ENCODE results near the gene OXNAD1. TPM values are rescaled to one million over a fixed set of nuclear protein-coding genes. Genes with fewer than 3 reads are reported as not detected.

OXNAD1 gene
- total and polyA plus RNA-seq, 2 of the 13 experiments (the other 11 are each of a cell fraction or from before 2014, with no cell fraction given), result 9.9 to 18.8 TPM

DNA sequence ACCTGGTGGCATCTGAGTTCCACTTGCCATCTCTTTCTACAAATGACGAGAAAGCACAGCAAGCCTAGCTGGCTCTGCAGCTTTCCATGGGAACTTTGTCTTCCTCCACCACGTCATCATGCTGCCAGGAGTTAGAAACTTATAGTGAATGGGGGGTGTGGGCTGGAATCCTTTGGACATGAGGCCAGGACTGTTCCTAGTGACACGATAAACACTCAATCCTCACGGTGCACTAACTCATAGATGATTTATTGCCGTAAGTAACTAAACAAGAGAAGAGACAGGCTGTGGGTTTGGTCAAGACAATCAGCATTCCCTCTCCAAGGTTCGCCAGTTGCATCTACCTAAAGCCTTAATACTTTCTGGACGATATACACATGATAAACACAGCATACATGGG is 50.6 kb downstream of the OXNAD1 start:
- Histone ChIP-seq H3K9me3 (ENCODE audit: low read length) (no peaks in the 10 kb centered on the region), H3K4me2 (ENCODE audit: low read depth, low read length) (no peak overlapping the region), H3K4me3 (replicated peaks in 1 of 3; ENCODE audit: insufficient read depth in 1 of 3, low read depth in 2 of 3, low read length in 3 of 3) (no peak overlapping the region), H3K36me3 (replicated peaks in 1 of 2; ENCODE audit: control insufficient read depth in 1 of 2, insufficient read depth in 2 of 2, low read length in 2 of 2) (peaks cover 6 to 29% of the 10 kb centered on the region in 2 experiments; a peak in 4 of 5 replicates), H3K79me2 (ENCODE audit: insufficient read depth, low read length) (no peaks in the 10 kb centered on the region), H3K27me3 (ENCODE audit: control insufficient read depth in 1 of 2, insufficient read depth in 2 of 2, low read length in 2 of 2) (no peaks in the 10 kb centered on the region), H3K9ac (ENCODE audit: insufficient read depth, low read depth, low read length) (no peak overlapping the region), H3K4me1 (ENCODE audit: insufficient read depth, low read length) (peaks cover 16% of the 10 kb centered on the region; the same call in 1 of the 2 replicates), H4K20me1 (ENCODE audit: insufficient read depth, low read length) (no peaks in the 10 kb centered on the region), H3K27ac (ENCODE audit: extremely low read length, insufficient read depth, low read length) (no peak overlapping the region), H2AFZ (ENCODE audit: low read length) (no peak overlapping the region)
- no peak for FAIRE-seq
- POLR2A ChIA-PET, result no interaction called here
- ATAC-seq, result no peak
- intact Hi-C loops (cut with micrococcal nuclease; ENCODE audit: unreplicated experiment), result no loop called here
- BruUV-seq (replicated peaks), result no TSS peak
- TF ChIP-seq SMAD3 (CRISPR knock-in tag; IDR thresholded peaks at IDR 0.05) (no peak), ZNF570 (CRISPR knock-in tag; IDR thresholded peaks at IDR 0.05; ENCODE audit: borderline replicate concordance) (no peak), AKAP8 (CRISPR knock-in tag; IDR thresholded peaks at IDR 0.05) (no peak), ZNF883 (CRISPR knock-in tag; IDR thresholded peaks at IDR 0.05; ENCODE audit: not compliant biosample characterization) (no peak), RORA (CRISPR knock-in tag; IDR thresholded peaks at IDR 0.05) (no peak)
- in situ Hi-C loops (cut with HindIII; ENCODE audit: extremely low pct_ligation_motif_present, low pct_unique_long_range_greater_than_20kb), result no loop called here
- DNase-seq (ENCODE audit: low spot score), result no peak
- WGBS (ENCODE audit: low lambda C conversion rate), result 96% methylated on average over 7 of the region's 7 CpGs
- CTCF ChIA-PET (ENCODE audit: low intra/inter-chr PET ratio, low total read pairs), result no interaction called here

DNA sequence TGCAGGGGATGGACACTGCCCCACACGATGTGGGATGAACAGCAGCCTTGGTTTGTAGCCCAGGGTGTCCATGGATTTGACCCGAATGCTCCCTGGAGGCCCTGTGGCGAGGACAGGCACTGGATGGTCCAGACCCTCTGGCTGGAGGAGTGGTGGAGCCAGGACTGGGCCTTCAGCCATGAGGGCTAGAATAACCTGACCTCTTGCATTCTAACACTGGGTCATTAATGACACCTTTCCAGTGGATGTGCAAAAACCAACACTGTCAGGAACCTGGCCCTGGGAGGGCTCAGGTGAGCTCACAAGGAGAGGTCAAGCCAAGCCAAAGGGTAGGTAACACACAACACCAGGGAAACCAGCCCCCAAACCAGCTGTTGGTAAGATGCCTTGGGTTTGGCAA is 51.4 kb downstream of the OXNAD1 start:
- intact Hi-C loops (cut with micrococcal nuclease; ENCODE audit: unreplicated experiment), result no loop called here
- FAIRE-seq, result no peak
- TF ChIP-seq FOSL1 (CRISPR knock-in tag; IDR thresholded peaks at IDR 0.05; ENCODE audit: borderline replicate concordance), result no peak
- no peak for TF ChIP-seq RARG (CRISPR knock-in tag; IDR thresholded peaks at IDR 0.05; ENCODE audit: low read depth)
- no peak for TF ChIP-seq MTF1 (CRISPR knock-in tag; IDR thresholded peaks at IDR 0.05)
- TF ChIP-seq SP140L (CRISPR knock-in tag; IDR thresholded peaks at IDR 0.05; ENCODE audit: borderline replicate concordance), result no peak
- TF ChIP-seq, protein P1, sequence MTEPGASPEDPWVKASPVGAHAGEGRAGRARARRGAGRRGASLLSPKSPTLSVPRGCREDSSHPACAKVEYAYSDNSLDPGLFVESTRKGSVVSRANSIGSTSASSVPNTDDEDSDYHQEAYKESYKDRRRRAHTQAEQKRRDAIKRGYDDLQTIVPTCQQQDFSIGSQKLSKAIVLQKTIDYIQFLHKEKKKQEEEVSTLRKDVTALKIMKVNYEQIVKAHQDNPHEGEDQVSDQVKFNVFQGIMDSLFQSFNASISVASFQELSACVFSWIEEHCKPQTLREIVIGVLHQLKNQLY (CRISPR knock-in tag; IDR thresholded peaks at IDR 0.05), result no peak
- TF ChIP-seq CCAR2 (optimal IDR thresholded peaks at IDR 0.05; ENCODE audit: low read depth, low read length), result no peak
- no peak for TF ChIP-seq AGO1 (IDR thresholded peaks at IDR 0.05; ENCODE audit: low read depth, low read length, poor library complexity, severe bottlenecking)
- TF ChIP-seq RFX3 (CRISPR knock-in tag; IDR thresholded peaks at IDR 0.05), result no peak
- no peak for TF ChIP-seq HMG20A (CRISPR knock-in tag; IDR thresholded peaks at IDR 0.05; ENCODE audit: borderline replicate concordance)
- TF ChIP-seq, protein P2, sequence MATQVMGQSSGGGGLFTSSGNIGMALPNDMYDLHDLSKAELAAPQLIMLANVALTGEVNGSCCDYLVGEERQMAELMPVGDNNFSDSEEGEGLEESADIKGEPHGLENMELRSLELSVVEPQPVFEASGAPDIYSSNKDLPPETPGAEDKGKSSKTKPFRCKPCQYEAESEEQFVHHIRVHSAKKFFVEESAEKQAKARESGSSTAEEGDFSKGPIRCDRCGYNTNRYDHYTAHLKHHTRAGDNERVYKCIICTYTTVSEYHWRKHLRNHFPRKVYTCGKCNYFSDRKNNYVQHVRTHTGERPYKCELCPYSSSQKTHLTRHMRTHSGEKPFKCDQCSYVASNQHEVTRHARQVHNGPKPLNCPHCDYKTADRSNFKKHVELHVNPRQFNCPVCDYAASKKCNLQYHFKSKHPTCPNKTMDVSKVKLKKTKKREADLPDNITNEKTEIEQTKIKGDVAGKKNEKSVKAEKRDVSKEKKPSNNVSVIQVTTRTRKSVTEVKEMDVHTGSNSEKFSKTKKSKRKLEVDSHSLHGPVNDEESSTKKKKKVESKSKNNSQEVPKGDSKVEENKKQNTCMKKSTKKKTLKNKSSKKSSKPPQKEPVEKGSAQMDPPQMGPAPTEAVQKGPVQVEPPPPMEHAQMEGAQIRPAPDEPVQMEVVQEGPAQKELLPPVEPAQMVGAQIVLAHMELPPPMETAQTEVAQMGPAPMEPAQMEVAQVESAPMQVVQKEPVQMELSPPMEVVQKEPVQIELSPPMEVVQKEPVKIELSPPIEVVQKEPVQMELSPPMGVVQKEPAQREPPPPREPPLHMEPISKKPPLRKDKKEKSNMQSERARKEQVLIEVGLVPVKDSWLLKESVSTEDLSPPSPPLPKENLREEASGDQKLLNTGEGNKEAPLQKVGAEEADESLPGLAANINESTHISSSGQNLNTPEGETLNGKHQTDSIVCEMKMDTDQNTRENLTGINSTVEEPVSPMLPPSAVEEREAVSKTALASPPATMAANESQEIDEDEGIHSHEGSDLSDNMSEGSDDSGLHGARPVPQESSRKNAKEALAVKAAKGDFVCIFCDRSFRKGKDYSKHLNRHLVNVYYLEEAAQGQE (IDR thresholded peaks at IDR 0.05; ENCODE audit: borderline replicate concordance in 1 of 2, low read depth in 1 of 2, low read length in 2 of 2), result no peak
- TF ChIP-seq HNRNPUL1 (IDR thresholded peaks at IDR 0.05; ENCODE audit: low read depth, low read length), result no peak
- ChIA-PET CTCF (ENCODE audit: low intra/inter-chr PET ratio, low total read pairs) (no interaction called here), POLR2A (no interaction called here)
- H3K4me3 ChIP-seq (replicated peaks in 1 of 3; ENCODE audit: insufficient read depth in 1 of 3, low read depth in 2 of 3, low read length in 3 of 3), result no peak overlapping the region
- H3K36me3 ChIP-seq (replicated peaks in 1 of 2; ENCODE audit: control insufficient read depth in 1 of 2, insufficient read depth in 2 of 2, low read length in 2 of 2), result peaks cover 6 to 29% of the 10 kb centered on the region in 2 experiments; a peak in 4 of 5 replicates
- H3K27me3 ChIP-seq (ENCODE audit: control insufficient read depth in 1 of 2, insufficient read depth in 2 of 2, low read length in 2 of 2), result no peaks in the 10 kb centered on the region
- WGBS (ENCODE audit: low lambda C conversion rate), result 100% methylated on average over 2 of the region's 3 CpGs
- in situ Hi-C loops (cut with HindIII; ENCODE audit: extremely low pct_ligation_motif_present, low pct_unique_long_range_greater_than_20kb), result no loop called here
- DNase-seq (ENCODE audit: low spot score), result no peak
- no peaks in the 10 kb centered on the region for H3K79me2 ChIP-seq (ENCODE audit: insufficient read depth, low read length)
- H3K27ac ChIP-seq (ENCODE audit: extremely low read length, insufficient read depth, low read length), result no peak overlapping the region
- H3K4me2 ChIP-seq (ENCODE audit: low read depth, low read length), result no peak overlapping the region
- ATAC-seq, result no peak
- no peak overlapping the region for H2AFZ ChIP-seq (ENCODE audit: low read length)
- no peak overlapping the region for H3K9ac ChIP-seq (ENCODE audit: insufficient read depth, low read depth, low read length)
- H4K20me1 ChIP-seq (ENCODE audit: insufficient read depth, low read length), result no peaks in the 10 kb centered on the region
- H3K4me1 ChIP-seq (ENCODE audit: insufficient read depth, low read length), result peaks cover 16% of the 10 kb centered on the region; the same call in 1 of the 2 replicates
- H3K9me3 ChIP-seq (ENCODE audit: low read length), result no peaks in the 10 kb centered on the region
- no TSS peak for BruUV-seq (replicated peaks)

Measured in HepG2 (cell line).